LoVo (cell line): ENCODE data around the gene PLEKHG4B.

Experiments used
- DNase-seq: peaks from one replicate; pipeline ENCODE4 v3.0.0-alpha.2; 2016; ENCODE audit warnings: low spot score

PLEKHG4B gene

DNA sequence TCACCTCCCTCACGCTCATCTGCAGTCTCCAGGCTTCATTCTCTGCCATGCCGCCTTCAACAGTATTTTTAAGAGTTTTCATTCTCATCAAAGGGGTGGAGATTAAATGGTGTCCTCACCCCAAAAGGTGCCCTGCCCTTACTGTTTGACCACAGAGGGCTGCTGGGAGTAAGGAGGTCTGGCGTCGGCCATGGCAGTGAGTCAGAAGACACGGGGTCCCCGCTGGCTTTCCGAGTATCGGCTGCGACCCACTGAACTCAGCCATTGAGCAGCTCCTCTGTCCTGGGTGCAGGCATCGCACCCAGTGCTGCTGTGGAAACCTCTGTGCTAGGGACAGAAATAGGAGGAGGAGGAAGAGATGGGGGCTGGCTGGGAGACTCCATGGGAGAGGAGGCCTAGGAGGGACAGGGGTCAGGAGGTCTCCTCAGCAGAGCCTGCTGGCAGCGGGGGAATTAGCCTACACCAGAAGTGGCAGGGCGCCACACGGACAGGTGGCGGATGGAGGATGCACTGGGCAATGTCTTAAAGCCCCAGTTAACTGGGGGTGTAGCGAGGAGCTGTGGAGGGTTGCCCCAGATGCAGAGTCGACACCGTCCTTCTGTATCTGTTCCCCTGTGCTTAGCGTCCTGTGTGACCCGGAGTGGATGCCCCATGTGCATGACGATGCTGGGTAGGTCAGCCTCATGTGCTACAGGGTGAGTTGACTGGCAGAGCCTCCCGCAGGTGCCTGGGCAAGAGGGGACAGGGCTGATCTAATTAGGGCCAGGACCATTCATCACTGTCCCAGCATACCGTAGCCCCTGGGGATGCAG is 15.4 kb upstream of the PLEKHG4B start:
- no peak for DNase-seq

DNA sequence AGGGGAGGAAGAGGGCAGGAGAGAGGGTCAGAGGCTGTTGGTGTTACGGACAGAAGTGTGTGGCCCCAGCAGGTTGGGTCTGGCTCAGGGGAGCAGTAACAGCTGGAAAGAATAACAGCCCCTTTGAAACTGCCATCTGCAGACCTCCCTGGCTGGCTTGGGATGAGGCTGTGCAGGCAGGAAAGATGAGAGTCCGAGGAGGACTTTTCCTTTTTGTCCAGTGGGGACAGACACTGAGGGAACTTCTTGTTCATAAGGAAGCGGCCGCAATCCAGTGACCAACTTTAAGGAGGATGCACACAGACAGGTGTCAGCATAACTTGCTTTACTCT is 14.8 kb upstream of the PLEKHG4B start:
- no peak for DNase-seq

DNA sequence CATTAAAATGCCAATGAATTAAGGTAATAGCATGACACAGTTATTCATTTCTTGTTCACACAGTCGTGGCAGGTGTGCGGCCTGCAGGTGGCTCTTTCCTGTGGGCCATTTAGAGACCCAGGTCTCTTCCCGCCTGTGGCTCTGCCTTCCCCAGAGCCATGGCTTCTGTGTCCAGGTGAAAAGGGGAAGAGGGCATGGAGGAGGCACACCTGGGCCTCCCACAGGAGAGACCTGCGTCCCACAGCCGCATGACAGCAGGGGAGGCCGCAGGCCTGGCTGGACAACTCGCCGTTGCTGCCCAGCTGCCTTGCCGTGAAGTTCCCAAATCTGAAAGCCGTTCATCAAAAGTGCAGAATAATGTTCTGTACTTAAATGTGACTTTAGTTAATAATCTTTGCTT is 14.4 kb upstream of the PLEKHG4B start:
- no peak for DNase-seq

DNA sequence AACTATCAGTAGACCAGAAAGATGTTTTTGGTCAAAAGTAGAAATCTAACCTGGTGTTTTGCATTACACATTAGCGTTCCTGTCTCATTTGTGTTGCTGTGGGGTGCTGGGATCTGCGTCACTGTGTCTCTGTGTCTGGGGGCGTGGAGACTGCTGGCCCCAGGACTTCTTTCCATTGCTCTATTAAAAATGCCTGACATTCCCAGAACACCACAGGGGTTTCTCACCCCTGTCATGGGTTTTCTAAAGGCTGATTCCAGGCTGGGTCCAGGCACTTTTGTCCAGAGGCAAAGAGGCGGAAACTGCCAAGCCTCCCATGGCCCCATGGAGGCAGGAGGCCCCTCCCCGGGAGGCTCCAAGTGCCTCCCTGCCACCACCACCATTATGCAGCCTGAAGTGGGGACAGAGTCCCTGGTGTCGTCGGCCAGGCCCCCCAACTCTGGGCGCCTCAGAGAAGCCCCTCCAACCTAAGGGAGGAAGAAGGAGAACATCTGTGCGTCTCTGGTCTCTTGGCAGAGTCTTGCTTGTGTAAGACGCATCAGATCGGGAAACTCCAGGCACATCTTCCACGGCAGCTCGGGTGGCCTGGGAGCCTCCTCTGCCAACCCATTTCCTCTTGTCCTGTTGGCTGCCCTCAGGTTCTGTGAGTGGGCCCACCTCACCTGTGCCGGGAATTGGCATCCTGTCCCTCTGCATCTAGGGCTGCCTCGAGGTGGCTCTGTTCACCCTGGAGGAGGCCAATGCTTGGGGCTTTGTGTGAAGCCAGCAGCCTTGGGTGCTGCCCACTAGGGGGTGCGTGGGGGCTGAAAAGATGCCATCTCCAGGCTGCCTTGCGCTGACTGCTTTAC is 13.8 kb upstream of the PLEKHG4B start:
- peak; percentile 12 for DNase-seq

DNA sequence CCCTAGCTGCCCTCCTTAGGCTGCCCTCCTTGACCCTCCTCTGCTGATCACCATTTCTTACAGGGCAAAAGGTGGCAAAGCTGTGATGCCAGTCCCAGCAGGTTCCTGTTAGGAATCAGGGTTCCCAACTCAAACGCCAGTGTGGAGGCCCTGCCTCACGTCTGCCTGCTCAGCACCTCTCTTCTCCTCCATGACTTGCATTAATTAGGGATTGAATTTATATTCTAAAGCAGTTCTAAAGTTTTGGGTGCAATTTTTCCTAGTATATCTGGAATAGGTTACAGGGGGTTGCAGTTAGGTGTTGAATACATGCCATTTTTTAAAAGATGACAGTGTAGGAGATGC is 13.2 kb upstream of the PLEKHG4B start:
- no peak for DNase-seq

DNA sequence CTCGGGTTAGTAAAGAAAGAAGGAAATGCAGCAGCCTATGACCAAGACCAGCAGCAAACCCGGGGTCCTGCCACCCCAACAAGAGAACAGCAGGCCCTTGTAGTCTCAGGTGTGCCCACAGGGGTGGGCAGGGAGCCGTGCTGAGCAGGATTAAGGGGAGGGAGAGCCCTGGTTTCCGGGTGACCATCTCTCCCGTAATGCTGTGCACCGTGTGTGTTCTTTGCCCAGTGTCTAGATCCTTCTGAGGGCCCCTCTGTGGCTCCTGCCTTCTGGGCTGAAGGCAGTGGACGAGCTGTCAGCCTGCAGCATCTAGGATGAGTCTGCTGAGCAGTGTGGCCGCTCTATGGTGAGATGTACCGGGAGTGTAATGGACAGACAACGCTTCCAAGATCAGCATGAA is 12.7 kb upstream of the PLEKHG4B start:
- no peak for DNase-seq

DNA sequence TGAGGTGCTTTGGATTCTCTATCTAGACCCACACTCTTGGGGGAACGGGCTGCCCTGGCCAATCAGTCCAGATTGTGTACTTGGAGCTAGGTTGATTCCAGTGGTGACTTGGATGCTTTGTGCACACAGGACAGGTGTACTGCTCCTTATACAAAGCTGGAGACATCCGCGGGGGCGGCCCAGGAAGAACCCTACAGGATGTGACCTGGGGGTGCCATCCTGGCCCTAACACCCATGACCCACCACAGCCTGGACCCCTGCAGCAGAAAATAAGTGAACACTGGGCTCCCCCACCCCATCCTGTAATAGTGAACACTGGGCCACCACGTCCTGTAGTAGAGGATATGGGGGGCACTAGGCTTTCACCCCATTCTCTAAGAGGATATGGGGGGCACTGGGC is 12.1 kb upstream of the PLEKHG4B start:
- DNase-seq = no peak

DNA sequence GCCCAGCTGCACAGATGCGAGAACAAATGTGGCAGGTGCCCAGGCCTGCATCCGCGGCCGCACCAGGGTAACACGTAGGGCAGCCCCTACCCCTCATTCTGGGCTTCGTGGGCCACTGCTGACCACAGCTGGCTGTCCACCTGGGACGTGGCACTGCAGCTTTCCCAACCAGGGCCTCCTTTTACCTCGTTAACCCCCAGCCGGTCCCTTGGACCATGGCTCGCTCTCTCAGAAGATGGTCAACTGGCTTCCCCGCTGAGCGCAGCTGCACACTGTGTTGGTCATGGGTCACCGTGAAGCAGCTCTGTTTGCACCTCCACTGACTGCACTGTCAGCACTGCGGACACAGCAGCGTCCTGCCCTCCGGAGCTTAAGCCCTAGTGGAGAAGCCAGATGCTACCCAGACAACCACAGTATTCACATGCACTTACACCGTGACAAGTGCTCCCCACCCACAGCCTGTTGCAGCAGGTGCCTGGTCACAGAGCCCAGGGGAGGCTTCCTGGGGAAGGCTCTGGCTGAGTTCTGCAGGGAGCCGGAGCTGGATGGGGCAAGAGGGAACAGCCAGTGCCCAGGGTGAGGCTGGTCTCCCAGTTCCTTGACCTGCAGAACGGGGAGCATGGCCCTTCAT is 10.5 kb upstream of the PLEKHG4B start:
- DNase-seq = no peak

DNA sequence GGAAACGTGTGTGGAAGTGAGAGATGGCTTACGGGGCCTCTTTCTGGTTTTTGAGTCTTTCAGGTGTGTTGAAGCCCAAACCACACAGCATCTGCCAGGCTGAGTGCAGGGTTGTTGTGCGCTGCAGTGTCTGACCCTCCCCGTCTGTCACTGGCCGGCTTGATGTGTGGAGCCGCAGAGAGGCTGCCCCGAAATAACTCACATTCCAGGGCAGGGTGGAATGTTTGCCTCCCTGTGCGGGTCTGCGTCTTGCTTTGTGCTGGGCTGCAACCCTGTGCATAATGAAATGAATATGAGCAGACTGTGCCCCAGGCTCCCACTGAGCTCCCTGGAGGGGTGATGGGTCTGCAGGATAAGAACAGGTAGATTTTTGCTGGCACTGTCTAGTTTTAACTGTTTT is 9.9 kb upstream of the PLEKHG4B start:
- DNase-seq = peak; percentile 50

DNA sequence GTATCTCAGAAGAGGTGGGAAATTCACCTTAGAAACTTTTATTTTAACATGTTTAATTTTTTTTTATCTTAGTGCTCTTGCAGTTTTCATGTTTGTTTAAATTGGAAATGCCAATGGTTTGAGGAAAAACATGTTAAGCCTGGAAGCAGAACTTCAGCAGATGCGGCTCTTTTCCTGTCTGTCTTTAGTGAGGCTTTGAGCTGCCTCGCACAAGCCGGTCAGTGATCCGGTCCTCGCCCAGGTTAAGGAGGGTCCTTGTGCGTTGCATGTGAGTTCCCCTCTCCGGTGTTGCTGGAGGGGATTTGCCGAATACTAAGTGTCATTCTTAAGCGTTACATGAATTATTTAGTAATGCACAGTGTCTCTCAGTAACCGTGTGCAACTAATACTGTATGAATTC is 9.4 kb upstream of the PLEKHG4B start:
- DNase-seq = no peak

DNA sequence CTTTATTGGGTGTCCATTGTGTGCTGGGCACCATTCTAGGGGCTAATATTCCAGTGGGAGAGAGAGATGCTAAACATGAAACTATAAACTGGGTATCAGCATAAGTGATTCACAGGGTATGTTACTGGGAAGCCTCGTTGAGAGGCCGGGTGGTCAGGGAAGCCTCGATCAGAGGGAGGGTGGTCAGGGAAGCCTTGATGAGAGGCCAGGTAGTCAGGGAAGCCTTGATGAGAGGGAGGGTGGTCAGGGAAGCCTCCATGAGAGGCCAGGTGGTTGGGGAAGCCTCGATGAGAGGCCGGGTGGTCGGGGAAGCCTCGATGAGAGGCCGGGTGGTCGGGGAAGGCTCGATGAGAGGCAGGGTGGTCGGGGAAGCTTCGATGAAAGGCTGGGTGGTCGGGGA is 8.9 kb upstream of the PLEKHG4B start:
- DNase-seq = no peak

DNA sequence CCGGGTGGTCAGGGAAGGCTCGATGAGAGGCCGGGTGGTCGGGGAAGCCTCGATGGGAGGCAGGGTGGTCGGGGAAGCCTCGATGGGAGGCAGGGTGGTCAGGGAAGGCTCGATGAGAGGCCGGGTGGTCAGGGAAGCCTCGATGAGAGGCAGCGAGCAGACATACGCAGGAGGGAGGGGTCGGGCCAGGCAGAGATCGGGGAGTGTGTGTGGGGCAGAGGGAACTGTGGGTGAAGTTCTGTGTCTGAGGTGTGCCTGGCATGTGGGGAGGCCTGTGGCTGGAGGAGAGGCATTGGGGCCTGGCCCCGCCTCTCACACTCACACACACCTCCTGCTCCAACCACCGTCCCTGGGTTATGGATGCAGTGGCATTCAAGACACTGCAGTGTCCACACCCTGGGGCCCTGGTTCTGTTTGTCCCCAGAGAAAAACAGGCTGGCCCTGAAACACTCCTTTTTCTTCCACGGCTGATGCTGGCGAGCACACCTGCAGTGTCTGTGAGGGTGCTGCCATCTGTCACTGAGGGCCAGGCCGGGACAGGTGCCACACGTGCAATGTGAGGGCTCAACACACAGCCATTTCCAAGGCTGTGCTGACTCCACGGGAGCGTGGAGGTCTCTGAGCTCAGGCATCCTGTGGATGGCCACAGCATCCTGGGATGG is 6.5 kb upstream of the PLEKHG4B start:
- no peak for DNase-seq

DNA sequence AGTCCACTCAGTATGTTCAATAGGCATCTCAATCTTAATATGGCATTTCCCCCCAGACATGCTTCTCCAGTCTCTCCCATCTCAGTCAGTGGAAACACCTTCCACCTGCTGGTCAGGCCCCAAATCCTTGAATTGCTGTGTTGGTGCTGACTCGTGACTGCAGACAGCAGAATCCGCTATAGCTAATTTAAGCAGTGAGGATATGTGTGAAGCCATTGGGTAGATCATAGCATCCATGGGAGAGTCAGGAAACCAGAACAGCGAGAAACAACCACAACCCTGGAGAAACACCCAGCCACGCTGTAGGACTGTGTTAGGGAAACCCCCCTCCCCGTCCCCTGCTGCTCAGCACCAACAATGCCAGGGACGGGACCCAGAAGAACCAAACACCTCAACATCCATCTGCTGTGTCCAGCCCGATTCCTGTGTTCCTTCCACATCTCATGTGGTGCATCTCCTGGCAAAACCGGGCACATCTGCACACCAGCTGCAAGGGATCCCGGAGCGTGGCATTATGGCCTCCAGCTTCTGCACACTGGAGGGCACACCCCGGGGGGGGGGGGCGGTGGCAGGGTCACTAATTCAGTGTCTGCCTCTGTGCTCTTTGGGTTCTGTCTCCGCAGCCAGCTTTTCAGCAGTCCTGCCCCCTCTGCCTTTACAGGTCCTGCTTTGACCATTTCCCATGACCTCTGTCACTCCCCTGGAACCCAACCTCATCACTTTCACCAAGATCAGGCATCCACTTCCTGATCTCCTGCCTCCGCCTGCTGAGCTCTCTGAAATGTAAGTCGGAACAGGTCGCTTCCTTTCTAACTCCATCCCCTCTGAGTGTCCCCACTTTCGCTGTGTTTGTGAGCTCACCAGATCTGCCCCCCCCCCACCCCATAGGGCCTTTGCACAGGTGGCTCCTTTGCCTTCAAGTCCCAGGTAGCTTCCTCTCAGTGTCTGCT is 2.4 kb upstream of the PLEKHG4B start:
- no peak for DNase-seq

DNA sequence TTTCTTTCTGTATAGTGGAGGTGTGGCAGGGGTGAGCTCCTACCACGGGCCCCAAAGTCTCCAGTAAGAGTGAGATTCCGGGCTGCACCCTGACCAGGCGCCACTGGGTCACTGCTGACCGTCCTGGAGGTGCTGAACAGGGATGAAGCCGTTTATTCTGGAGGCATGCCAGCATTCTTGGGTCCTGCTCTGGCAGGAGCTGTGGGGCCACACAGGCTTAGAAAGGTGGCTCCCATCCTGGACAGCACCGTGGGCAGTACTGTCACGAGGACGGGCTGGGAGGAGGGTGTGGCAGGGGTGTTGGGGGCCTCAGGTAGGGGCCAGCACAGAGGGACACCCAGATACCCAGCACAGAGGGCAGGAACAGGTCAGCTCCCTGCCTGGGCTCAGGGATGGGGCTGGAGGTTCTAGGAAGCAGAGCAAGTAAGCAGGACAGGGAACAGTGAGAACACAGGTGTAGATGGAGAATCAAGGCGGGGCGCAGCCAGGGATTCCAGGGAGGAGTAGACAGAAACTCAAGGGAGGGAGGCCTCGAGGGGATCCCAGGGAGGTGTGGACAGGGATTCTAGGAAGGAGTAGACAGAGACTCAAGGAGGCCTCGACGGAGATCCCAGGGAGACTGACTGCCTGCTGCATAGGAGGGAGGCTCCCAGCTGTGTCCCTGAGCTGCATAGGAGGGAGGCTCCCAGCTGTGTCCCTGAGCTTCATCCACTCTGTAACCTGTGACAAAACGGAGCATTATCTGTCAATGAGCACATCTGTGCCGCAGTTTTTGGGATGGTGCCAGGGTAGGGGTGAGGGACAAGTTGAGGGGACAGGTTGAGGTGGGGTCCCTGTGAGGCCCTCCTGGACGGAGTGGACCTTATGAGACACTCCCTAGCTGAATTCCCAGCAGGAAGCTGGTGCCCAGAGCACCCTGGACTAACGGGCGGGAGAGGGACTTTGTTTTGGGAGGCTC is 1.1 kb upstream of the PLEKHG4B start:
- peak; percentile 22 for DNase-seq

DNA sequence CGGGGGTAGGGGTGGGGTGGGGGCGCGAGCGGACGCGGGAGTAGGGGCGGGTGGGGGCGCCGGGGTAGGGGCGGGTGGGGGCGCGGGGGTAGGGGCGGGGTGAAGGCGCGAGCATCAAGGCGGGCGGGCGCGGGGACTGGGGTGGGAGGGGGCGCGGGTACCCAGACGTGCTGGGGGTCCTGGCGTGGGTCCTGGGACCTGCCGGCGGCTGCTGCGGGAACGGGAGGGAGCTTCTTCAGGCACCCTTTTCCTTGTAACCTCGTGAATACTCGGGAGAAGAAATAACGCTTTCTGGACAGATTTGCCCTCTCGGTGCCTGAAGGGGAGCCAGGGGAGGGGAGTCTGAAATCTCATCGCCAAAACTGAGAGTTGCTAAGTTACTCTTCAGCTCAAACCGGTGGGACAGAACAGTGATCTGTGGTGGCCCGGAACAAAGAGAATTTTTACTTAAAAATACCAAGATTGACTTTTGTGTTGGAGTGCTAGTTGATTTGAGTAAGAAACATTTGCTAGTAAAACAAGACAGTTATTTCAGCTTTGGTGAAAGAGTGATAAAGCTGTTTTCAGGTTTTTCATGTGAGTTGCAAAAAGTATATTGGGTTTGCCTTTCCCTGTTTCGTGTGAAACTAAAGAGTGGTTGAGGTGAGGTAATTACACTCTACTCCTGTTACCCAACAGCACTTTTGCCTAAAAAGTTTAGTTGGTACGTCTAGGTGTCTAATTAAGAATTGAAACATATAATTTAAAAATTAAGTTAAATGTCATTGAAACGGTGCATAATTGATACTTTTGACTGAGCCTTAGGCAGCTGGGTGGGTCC is 643 bp downstream of the PLEKHG4B start:
- DNase-seq = no peak

DNA sequence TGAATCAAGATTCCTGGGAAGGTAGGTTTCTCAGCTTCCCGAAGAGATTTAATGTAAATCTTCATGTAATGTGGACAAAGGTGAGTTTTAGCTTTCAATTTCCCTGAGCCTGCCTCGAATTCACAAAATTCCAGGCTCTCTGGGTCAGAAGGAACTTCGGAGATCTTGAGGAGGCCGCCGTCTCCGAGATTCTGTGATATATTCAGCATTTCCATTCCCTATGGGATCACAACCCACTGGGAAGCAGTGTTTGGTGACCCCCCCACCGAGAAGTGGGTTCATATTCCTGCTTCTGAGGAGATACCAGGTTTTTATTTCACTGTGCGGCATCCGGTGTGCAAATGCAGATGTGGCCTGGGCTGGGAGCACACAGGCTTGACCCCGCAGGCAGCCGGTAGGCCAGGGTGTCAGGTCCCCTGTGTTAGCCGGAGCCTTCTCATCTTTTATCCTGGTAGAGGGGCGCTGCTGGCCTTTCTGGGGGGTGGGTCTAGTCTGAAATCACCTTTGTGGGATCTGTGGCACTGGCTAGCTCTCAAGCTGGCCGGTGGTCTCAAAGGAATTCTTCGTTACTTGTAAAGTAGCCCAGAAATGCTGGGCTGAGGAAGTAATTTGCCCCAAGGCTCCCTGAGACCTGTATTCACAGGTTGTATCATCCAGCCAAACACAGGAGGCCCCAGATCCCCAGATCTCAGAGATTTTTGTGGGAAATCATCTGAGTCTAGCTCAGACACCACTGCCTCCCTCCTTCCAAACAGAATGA is 1.4 kb downstream of the PLEKHG4B start:
- no peak for DNase-seq

DNA sequence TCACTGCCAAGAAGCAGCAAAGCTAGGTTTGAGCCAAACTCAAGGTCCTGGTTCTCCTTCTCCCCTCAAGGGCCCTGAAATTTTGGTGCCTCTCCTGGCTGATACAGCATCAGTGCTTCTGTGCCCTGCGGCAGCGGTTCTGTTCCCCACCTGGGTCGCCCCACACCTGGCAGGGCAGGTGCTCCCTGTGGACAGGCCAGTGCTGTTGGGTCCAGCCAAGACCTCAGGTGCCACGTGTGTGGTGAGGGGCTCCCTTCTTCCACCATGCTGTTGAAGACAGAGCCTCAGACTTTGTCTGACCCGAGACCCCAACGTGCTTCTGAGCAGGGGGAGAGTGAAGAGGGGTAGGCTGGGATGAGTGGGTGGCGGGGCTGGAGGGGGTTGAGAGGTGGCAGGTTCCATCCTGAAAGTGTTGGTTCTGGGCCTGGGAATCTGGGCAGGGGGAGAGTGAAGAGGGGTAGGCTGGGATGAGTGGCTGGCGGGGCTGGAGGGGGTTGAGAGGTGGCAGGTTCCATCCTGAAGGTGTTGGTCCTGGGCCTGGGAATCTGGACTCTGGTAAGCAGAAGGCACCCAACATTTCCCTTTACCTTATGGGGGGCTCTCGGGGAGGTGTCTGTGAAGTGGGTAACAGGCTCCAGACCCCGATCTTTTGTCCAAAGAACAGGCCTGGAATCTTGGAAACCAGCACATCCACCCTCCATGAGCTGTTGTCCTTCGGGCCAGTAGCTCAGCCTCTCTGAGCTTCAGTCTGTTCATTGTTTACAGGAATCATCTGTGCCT is 2.3 kb downstream of the PLEKHG4B start:
- DNase-seq = no peak
